ENCODE results near the gene NCAN.

- TF ChIP-seq CTCF (IDR thresholded peaks at IDR 0.05) (no peak), POLR2A (IDR thresholded peaks at IDR 0.05) (no peak)
These were observed 48.9 kb downstream of the NCAN start for GRCh38 chr19:19260417-19261214.
